DND-41 (cell line): ENCODE measurements around the gene XRCC6.

Source experiments
- ATAC-seq: fragments of 200-7000 bp; cut with Tn5 transposase; 3 replicates; pipeline ENCODE4 v1.9.1; 2021; ENCODE audit warnings: low read depth; ENCODE audit not compliant: insufficient read depth
- DNase-seq: peaks from one replicate; pipeline ENCODE4 v3.0.0-alpha.2; 2020
- H2AFZ ChIP-seq: 2 replicates; pipeline ENCODE4 v1.6.0; 2012; ENCODE audit warnings: low read depth, low read length
- H3K27ac ChIP-seq: 2 replicates; pipeline ENCODE4 v1.5.1; 2012; ENCODE audit warnings: low read length, inconsistent platforms
- H3K27me3 ChIP-seq: fragments of 200-600 bp; sonication (generic); 2 replicates; pipeline ENCODE4 v1.6.0; 2012; ENCODE audit warnings: low read length, mild to moderate bottlenecking, inconsistent platforms; ENCODE audit not compliant: insufficient read depth, poor library complexity
- H3K36me3 ChIP-seq: 2 replicates; pipeline ENCODE4 v1.5.1; 2012; ENCODE audit warnings: low read length, inconsistent platforms; ENCODE audit not compliant: insufficient read depth
- H3K4me1 ChIP-seq: 2 replicates; pipeline ENCODE4 v1.5.1; 2012; ENCODE audit warnings: mild to moderate bottlenecking, low read length; ENCODE audit not compliant: insufficient read depth
- H3K4me2 ChIP-seq: 2 replicates; pipeline ENCODE4 v1.6.0; 2012; ENCODE audit warnings: mild to moderate bottlenecking, moderate library complexity, low read length, inconsistent platforms; ENCODE audit not compliant: insufficient read depth
- H3K4me3 ChIP-seq, 2 experiments: fragments of 200-600 bp in 1 of 2; shearing (Covaris generic) in 1 of 2; 2 replicates each; pipeline ENCODE4 v1.5.1; 2012 to 2016; ENCODE audit warnings: inconsistent platforms in 2 of 2, low read length in 2 of 2, mild to moderate bottlenecking in 2 of 2, low read depth in 1 of 2, moderate library complexity in 1 of 2
- H3K79me2 ChIP-seq: 2 replicates; pipeline ENCODE4 v1.6.0; 2012; ENCODE audit warnings: low read length, inconsistent platforms; ENCODE audit not compliant: insufficient read depth
- H3K9ac ChIP-seq: 2 replicates; pipeline ENCODE4 v1.6.0; 2012; ENCODE audit warnings: low read depth, mild to moderate bottlenecking, inconsistent platforms, low read length, moderate library complexity
- H3K9me3 ChIP-seq: 2 replicates; pipeline ENCODE4 v1.5.1; 2012; ENCODE audit warnings: low read length, moderate library complexity, mild to moderate bottlenecking, inconsistent platforms; ENCODE audit not compliant: insufficient read depth, severe bottlenecking
- H4K20me1 ChIP-seq: 2 replicates; pipeline ENCODE4 v1.6.0; 2012; ENCODE audit warnings: low read length; ENCODE audit not compliant: insufficient read depth
- CTCF ChIP-seq: IDR thresholded peaks from 2 replicates; pipeline ENCODE4 v1.5.1; 2012; ENCODE audit warnings: borderline replicate concordance, low read length, moderate library complexity, mild to moderate bottlenecking; ENCODE audit not compliant: poor library complexity, severe bottlenecking; ENCODE audit errors: extremely low read depth
- EZH2 ChIP-seq: IDR thresholded peaks from 3 replicates; pipeline ENCODE4 v1.6.1; 2012; ENCODE audit warnings: borderline replicate concordance, low read depth, mild to moderate bottlenecking, moderate library complexity, low read length, inconsistent platforms; ENCODE audit not compliant: severe bottlenecking

XRCC6 gene

GRCh38 chr22:41613456-41613855, 7.6 kb upstream of the XRCC6 start:
- Histone ChIP-seq H3K4me2 (no peak overlapping the region), H3K4me3 (no peak overlapping the region), H3K9ac (no peak overlapping the region), H3K9me3 (no peaks in the 10 kb centered on the region), H3K4me1 (no peaks in the 10 kb centered on the region), H4K20me1 (peaks cover 36% of the 10 kb centered on the region; the same call in 1 of the 2 replicates), H3K27me3 (no peaks in the 10 kb centered on the region), H3K36me3 (no peaks in the 10 kb centered on the region), H3K79me2 (no peaks in the 10 kb centered on the region), H3K27ac (no peak overlapping the region), H2AFZ (no peak overlapping the region)
- ATAC-seq = no peak
- TF ChIP-seq EZH2 = no peak
- TF ChIP-seq CTCF = no peak
- no peak for DNase-seq

GRCh38 chr22:41619979-41620588, 1.0 kb upstream of the XRCC6 start:
- Histone ChIP-seq H4K20me1 (peaks cover 13% of the 10 kb centered on the region), H3K4me3 (peak overlapping the region; percentile 64 to 97), H2AFZ (peak overlapping the region; percentile 87), H3K4me2 (peak overlapping the region; percentile 76), H3K9ac (peak overlapping the region; percentile 92), H3K4me1 (peaks cover 34% of the 10 kb centered on the region), H3K9me3 (no peaks in the 10 kb centered on the region), H3K79me2 (peaks cover 46% of the 10 kb centered on the region), H3K36me3 (peaks cover 26% of the 10 kb centered on the region), H3K27ac (peak overlapping the region; percentile 73), H3K27me3 (no peaks in the 10 kb centered on the region)
- TF ChIP-seq EZH2 (no peak), CTCF (peak; percentile 38)
- ATAC-seq = peak; percentile 37
- DNase-seq = peak; percentile 50

- Histone ChIP-seq H3K79me2 (peaks cover 52% of the 10 kb centered on the region), H3K4me3 (peak within 1 kb of the TSS; percentile 64 to 97), H3K9ac (peak within 1 kb of the TSS; percentile 92), H3K27me3 (no peaks in the 10 kb centered on the region), H2AFZ (peak within 1 kb of the TSS; percentile 97), H3K4me2 (peak within 1 kb of the TSS; percentile 98), H3K36me3 (peaks cover 32% of the 10 kb centered on the region), H4K20me1 (peaks cover 15% of the 10 kb centered on the region), H3K4me1 (peaks cover 34% of the 10 kb centered on the region), H3K9me3 (no peaks in the 10 kb centered on the region), H3K27ac (peak within 1 kb of the TSS; percentile 98)
- ATAC-seq (peak; percentile 85; the same call in 2 of the 3 replicates), DNase-seq (no peak)
- TF ChIP-seq EZH2 (no peak), CTCF (no peak)
Observed at GRCh38 chr22:41620589-41621098, 451 bp upstream of the XRCC6 start, which contains the start of gene DESI1. Gene DESI1, minus strand, starts transcription at chr22:41621043. Its CDS starts 204 bp downstream, at chr22:41620839.
